Vagina (tissue), 2 donors: ENCODE results near the gene NEDD1.

Experiments
- CTCF ChIP-seq, 3 experiments: fragments of 450-650 bp in 2 of 3; fragments of 200-600 bp in 1 of 3; sonication (generic) in 1 of 3; IDR thresholded peaks; one replicate each; pipeline ENCODE4 v1.5.1; 2017 to 2019; ENCODE audit warnings: antibody characterized with exemption in 3 of 3, mild to moderate bottlenecking in 2 of 3, moderate library complexity in 2 of 3
- POLR2A ChIP-seq, 2 donors: fragments of 450-650 bp; IDR thresholded peaks; one replicate each; pipeline ENCODE4 v1.6.1; 2017; ENCODE audit warnings: antibody characterized with exemption in 2 of 2, mild to moderate bottlenecking in 2 of 2, moderate library complexity in 2 of 2
- POLR2AphosphoS5 ChIP-seq, 2 donors: sonication (generic); formaldehyde crosslinking; IDR thresholded peaks; one replicate each; pipeline ENCODE4 v1.9.0; 2017; ENCODE audit warnings: antibody characterized with exemption in 2 of 2, mild to moderate bottlenecking in 2 of 2, low read depth in 1 of 2; ENCODE audit not compliant: insufficient read depth in 1 of 2

GRCh38 chr12:96874211-96874610 lies 32.8 kb upstream of the NEDD1 start:
- TF ChIP-seq POLR2A (IDR thresholded peaks at IDR 0.05) (no peak), CTCF (IDR thresholded peaks at IDR 0.05) (no peak), POLR2AphosphoS5 (IDR thresholded peaks at IDR 0.05; ENCODE audit: insufficient read depth in 1 of 2, low read depth in 1 of 2) (no peak)
